NCI-H146 (cell line): ENCODE data around the gene ZXDC.
A peak's percentile ranks its signal among the peaks of the same experiment; 100 is the strongest.

Experiments used
- DNase-seq: peaks from one replicate; lab custom pipeline; 2025; lab: John Stamatoyannopoulos, UW

The ZXDC gene

DNA sequence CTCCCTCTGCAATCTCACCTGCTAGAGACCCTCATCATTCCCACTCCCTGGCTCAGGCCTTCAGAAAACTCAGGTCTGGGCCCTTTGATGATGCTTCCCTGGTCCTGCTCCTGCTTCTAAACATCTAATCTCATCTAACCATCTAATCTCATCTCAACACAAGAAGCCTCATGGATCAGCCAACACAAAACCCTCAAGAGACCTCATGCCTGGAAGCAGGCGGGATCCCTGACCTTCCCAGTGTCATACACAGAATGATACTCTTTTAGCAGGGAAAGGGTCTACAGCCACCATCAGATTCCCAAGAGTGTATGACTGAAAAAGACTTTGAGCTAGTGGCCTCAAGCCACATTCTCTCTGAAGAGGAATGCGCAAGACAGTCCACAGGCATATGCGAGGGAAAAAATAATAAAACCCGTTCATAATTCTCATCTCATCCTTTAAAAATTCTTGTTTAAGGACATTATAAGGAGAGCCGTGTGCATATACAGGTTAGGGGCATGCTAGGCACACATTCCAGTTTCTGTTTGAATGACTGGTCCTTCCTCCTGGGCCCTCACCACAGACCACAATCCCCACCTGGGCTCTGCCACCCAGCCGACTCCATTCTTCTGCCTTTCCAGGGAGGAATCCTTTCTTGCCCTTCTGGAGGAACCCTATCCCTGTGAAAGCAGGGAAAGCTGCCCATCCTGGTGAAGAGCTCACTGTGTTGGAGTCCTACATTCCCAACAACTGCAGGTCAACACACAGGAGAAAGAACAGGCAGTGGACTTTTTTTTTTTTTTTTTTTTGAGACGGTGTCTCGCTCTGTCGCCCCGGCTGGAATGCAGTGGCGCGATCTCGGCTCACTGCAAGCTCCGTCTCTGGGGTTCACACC is 2.2 kb downstream of the ZXDC start:
- no peak for DNase-seq

DNA sequence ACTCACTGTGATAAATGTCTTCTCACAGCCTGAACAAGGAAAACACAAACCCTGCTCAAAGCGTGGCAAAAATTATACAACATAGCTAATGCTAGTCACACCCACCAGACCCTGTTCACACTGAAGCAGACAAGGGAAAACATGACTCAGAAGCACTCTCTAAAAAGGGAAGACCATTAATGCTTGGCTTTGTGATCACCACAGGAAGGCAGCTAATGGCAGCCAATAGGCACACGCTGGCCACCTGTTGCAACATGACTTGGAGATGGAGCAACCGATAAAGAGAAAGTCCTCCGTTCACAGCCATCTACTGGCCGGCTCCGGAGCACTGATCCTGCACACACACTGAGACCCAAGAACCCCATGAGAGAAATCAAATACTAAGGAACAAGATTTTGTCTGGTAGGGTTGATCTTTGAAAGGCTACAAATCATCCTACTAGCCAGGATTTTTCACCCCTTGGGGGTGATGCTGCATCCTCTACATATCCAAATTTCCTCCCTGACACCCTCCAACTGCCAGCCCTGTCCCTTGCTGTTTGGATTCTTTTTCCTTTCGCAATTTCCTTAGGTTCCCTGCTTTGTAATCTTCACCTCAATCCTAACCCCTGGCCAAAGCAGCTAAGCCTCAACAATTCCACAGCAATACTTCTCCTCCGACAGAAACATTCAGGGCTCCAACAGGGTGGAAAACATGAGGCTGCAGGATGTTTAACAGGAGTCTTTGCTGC is 3.2 kb downstream of the ZXDC start:
- DNase-seq, result peak; percentile 80

DNA sequence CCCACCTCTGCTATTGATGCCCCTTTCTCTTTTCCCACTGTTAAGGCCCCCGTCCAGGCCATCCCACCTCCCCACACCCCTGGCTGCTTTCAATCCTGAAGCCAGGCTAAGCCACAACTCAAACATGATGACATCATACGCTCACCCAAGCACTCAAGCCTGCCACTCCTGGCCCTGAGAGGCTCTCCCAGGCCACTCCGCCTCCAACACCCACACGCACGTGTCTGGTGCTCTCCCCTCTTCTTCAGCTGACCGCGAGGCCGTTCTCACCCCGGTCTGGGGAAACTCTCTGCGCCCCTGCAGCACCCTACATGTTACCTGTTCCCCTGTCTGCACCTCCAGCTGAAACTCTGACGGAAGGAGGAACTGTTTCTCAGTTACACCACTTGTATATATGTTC is 6.2 kb downstream of the ZXDC start:
- DNase-seq, result no peak

DNA sequence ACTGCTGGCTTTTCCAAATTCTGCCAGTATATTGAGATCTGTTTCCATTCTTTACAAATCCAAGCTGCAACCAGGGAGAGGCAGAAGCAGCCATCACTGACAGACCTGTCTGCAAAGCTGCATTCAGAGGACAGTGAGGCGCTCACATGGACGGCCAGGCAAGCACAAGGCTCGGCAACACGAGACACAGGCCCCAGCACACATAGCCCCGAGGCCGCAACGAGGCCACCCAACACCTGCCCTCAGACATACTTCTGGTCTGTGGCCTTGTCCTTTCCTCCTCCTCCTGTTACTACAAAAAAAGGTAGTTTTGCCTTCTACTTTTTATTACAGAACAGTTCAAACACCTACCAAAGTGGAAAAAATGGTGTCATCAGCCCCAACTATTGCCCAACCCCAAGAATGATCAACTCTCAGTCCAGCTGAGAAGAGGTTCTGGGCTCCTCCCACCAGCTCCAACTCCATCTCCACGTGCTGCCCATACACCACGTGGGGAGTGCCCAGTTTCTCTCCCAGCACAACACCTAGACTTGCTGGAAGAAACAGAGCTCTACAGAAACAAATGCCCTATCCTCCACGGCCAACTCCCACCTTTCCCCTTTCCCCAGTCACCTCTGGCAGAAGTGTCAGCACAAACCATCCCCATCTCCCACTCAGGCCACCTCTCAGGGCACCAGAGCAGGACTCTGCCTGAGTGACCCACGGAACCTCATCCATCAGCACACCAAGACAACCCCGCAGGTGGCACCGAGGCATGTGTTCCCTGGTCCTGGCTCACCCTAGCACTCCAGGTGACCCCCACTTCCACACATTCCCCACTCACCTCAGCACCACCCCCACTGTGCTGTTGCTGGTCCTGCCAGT is 7.4 kb downstream of the ZXDC start:
- DNase-seq, result no peak

DNA sequence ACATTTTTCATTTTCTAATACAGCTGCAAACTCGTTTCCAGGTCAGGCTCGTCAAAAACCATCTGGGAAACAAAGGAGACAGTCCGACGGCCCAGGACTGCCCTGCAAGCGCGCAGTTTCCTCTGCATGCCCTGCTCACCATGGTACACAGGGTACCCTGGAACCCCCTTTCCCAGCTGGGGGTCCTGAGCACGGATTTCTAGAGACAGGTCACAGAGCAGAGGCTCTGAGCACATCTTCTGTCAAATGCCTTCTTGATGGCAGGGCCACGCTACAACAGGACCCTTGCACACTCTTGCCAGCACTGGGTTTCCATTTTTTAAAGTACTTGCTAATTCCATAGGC is 8.1 kb downstream of the ZXDC start:
- no peak for DNase-seq

DNA sequence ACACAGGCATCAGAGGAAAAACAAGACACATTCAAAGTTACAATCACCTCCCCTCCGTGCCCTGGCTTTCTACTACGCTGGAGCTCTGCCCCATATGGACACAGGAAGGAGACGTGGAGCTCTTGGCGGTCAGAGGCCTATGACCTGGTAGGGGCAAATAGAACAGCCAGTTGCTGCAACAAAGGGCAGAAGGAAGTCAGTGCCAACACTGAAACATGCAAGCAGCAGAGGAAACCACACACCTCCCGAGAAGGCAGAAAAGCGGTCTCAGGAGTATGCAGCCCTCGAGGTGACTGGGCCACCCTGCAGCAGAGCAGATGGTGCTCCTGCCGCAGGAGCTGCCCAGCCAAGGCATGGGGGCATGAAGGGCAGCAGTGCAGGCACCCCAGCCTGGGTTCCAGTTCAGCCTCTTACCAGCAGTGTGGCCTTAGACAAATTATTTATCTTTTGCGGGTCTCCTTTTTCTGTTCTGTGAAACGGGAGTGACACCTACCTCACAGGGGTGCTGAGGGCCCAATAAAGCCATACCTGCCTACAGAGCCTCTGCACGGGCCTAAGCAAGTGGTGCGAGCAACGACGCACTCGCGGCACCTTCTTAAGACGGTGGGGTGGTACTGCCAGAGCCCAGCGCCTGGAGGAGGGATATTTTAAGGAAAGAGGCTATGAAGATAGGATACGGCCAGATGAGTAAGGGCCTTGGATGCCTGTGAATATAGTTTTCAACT is 8.6 kb downstream of the ZXDC start:
- no peak for DNase-seq

DNA sequence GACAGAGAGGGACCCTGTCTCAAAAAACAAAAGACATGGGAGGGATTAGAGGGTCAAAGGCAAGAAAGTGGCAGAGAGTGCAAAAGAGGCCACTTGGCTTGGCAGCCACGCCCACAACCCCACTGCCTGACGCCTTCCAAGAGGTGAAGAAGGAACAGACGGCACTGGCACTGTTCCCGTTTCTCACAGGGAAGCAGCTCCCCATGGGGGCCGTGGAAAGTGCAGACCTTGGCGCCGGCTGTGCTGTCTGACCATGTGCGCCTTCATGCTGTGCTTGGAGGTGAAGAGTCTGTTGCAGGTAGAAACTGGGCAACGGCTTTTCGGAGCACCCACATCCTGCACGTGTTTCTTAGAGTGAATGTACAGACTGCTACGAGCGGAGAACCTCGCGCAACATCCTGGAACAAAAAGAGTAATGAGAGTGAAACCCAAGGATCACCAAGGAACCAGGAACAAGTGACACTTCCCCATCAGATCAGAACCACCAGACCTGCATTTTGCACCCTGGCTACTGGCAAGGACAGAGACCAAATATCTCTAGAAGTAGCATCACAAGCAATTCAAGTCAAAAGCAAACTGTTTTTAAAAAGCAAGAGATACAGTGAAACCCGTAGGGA is 9.7 kb downstream of the ZXDC start:
- DNase-seq, result no peak

DNA sequence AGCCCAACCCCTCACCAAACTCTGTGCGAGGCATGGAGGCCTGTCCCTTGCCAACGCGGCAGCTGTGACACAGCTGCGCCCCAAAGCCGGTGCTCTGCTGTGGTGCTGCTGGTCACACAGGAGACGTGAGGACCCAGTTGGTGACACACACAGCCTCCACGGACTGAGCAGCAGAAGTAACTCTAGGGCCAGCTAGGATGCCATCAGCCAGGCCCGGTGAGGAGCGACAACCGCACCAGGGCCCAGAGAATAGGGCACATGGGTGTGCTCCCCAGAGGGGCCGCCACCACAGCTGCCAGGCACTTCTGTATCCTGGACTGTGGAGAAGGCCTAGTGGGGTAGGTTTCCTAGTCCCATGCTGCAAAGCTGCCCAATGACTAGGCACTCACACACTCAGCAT is 10.7 kb downstream of the ZXDC start:
- no peak for DNase-seq

DNA sequence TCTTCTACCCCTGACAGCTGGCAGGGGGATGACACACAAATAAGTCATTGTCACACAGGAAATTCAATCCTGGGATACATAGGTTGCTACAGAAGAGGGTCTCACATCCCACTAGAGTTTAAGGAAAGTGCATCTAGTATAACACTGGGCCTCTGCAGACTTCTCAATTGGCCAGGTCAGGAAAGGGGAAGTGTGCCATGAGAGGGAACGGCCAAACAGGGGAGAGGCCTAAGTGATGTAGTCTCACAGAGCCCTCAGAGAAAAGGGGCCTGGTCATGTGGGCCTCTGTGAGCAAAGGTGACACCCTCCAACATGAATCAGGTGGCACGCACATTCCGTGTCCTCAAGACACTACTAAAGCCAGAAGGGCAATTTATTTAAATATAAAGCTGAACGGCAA is 11.2 kb downstream of the ZXDC start:
- no peak for DNase-seq

DNA sequence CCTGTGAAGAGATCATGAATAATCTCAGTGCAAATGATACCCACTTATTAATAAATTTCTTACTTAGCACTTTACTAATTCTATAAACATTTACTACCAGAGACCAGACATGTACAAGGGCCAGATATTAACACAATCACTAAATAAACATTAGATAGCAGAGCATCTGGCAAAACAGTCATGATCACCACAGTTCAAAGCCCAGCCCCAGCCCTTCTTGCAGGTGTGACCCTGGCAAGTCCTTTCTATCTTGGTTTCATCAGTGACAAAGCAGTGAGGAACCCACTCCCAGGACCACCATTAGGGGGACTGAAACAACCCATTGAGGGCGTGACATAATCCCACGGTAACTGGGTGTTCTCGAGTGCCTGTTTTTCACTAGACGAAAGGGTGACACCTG is 11.6 kb downstream of the ZXDC start:
- no peak for DNase-seq

DNA sequence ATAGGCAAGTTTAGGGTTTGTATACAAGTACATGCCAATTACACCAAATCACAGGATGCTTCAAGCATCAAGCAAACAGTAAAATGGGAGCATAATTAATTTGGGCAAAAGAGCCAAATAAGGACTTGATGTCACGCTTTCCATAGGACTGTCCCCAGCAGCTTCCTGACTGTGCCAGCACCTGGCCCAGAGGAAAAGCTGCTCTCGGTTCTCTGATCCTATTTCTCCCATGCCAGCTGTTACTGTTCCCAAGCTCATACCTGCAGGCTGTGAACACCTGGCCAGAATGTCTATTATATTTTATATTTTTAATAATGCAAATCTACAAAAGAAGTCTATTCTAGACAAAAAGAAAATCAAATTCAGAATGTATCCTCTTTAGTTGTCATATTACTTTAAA is 12.2 kb downstream of the ZXDC start:
- DNase-seq, result no peak

DNA sequence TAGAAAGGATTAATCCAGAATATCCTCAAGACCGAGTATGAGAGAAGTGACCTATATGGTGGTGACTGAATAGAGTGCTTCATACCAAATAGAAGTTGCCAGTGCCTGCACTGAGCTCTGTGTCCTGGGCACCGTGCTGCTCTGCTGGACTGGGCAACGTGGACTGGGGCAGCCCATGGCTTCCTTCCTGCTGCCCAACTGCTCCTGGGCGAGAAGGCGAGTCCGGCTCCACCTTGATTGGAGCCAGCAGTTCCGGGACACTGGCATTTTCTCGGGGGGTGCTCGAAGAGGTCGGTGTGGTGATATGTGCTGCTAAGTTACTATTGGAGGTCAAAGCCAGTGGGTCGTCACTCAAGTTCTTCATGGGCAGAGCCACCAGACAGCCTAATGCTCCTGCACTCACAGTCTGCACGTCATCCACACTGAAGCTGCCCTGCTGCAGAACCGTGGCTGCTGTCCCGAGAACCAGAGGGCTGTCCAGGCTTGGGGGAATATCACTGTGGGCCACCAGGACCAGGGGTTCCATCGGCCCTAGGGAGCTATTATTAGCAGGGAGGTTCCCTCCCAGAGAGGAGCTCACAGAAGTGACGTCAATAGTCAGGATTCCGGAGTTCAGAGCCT is 14.1 kb downstream of the ZXDC start:
- no peak for DNase-seq

DNA sequence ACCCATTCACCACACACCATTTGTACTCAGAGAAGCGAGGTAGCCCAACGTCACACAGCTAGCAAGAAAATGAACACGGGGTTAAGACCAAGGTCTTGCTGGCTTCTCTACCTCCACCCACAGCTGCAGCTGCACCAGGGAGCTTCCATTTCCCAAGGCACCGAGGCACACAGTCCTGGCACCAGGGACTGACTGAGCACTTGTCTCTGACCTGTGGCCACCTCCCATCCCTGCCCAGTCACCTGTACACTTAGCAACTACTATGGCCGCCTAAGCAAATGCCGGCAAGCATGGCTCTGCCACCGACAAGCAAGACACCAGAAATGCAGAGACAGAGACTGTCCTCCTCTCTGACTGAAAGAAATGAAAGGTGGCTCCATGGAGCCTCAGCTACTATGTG is 15.3 kb downstream of the ZXDC start:
- no peak for DNase-seq

DNA sequence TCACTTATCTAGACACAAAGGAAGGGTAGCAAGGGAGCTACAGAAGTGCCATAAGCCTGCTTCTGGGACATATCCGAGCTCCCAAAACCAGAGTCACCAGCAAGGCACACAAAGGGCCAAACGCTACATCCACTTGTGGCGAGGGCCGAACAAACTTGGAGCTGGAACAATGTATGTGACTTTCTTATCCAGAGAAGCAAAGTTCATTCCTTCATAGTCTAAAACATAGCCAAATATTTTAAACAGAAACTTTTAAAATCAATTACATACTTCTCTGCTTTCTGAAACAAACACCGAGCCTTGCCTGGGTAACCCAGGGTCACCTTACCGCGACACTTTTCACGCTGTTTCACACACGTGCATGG is 15.9 kb downstream of the ZXDC start:
- DNase-seq, result no peak

DNA sequence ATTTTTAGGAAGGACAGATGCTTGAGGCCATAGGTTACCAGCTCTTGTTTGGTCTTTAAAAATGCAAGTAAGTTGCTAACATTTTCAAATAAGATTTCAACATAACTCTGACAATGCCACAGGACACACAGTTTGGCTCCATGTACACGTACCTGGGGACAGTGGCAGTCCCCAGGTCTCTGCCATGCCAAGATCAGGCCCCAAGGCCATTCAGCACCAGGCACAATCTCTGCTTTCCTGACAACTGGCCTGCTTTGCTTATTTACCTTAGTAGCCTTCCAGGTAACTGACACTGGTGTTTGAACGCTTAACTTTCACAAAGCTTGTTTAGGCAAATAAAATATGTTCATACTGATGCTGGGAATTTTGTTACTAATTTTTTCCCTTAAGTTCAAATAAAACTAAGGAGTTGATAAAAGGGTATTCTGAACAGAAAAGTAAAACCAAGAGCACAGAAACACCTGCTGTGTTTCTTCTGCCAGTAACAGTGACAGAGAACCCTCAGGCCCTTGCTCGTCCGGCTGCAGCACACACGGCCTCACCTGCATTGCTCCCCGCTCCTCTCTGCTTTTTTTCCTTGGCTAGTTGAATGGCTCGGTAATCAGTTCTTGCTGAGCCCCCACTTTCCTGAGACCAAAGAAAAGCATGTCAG is 16.5 kb downstream of the ZXDC start:
- DNase-seq, result no peak

DNA sequence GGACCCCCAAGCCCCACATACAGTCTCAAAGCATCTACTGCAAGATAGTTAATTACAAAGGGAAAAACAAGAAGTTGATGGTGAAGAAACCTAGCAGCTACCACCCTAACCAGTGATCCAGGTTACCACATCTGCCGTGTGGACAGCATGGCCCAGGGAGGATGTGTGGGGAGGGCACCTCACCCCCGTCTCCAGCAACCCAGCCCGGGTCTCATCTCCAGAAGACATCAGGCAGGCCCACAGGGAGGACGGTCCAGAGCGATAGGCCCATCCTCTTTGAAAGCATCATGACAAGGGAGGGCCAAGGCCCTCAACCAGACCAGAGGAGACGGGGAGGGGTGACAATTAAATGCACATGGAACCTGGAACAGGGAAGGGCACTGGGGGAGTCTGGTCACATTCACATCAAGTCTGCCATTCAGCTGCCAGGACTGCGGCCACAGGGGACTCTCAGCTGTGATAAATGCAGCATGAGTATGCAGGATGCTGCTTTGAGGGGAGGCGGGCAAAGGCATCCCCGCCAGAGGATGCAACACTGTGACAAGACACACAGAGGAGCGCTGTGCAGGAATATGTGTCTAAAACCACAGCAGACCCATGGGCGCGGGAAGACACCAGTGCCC is 18.8 kb downstream of the ZXDC start:
- no peak for DNase-seq

DNA sequence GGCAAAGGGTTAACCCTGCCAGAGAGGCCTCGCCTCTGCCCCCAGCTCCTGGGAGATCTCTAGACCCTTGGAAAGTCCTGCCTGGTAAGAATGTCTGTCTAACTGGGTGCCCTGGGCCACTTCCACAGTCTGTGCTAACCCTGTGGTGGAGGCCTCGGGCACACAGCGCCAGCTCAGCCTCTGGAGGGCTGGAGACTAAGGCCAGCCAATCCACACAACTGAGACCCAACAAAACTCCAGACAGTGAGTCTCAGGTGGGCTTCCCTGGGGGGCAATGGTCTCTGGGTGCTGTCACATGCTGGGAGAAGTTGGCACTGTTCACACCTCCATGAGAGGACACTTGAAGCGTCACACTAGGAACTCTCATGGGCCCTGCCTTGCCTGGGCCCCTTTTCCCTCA is 19.5 kb downstream of the ZXDC start:
- no peak for DNase-seq

DNA sequence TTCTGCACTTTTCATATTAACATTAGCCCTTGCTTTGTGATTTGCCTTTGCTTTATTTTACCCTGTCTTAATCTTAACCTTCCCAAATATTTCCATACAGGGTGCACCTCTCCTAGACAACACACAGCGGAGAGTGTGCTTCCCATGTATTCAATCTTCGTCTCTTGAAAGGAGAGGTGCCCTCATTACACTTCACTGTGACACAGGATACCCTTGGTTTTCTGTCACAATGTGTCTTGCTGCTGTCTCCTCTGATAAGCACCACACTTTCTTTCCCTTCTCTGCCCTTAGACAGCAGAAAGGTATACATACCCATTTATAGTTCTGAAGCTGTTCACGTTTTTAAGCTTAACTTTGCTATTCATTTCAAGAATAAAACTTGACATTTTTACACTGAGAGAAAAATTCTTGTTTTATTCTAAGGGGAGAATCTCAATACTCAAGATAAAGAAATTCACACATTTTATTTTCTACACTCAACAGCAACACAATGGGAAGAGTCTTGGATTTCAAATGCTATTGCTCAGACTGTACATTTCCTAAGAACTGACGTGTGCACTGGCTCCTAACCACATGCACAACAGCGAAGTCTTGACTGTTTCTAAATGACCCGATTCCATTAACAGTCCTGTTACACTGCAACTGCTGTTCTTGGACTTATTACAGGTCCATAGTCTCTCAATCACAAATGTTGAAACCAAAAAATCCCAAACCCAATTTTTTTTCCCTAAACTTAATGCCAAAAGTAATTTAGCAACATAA is 21.1 kb downstream of the ZXDC start:
- DNase-seq, result no peak

DNA sequence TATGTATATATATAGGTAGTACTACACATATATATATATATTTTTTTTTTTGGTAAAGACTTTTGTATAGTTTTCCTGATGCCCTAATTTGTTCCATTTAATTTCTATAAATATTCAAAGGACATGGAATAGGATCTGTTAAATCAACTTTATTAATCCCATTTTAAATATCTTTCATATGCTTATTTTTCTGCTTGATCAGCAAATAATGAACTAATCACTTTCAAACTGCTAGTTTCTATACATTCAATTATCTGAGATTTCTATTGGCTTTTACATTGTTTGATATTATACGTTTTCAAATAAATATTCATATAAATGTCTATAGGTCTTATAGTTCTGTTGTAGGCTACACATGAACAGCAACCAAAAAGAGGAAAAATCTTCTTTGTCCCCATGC is 21.7 kb downstream of the ZXDC start:
- no peak for DNase-seq
